ENCODE results near the gene COG2. TPM values are rescaled to one million over a fixed set of nuclear protein-coding genes. Genes with fewer than 3 reads are reported as not detected.

The COG2 gene
- total and polyA plus RNA-seq, 7 donors, result 17.5 to 31.2 (median 25.2) TPM

DNA sequence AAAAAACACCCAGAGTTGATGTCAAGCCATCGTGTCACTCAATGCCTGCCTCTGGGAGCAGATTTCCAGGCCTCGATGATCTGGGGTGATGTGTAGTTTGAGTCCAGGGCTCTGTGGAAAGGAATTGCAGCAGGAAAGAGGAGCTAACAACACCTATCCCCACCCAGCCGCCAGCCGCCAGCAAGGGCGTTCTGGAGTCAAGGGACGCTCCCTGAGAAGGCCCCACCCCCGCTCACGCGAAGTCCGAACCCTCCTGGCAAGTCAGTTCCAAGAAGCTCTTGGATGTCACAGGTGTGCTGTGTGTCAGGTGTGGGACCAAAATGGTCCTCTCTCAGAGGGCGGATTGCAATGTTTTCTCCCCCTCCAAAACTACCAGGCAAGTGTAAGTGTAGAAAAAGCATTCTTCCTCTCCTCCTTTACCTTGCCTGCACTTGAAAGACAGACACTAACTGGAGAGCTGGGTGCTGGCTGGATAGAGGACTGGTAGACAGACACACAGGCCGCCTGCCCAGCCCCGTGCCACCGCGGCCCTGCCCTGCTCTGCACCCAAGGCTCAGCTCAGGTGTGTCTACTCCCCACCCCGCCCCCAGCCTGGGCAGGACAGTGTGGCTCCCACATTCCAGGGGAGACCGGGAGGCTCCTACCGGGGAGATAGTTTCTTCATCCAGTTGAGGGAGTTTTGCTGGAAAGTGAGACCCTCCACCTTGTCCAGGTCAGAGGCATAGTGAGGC, 63.2 kb downstream of the COG2 start:
- H3K4me3 ChIP-seq, result no peak overlapping the region
- no peaks in the 10 kb centered on the region for H3K4me1 ChIP-seq
- WGBS, 2 donors, result 46 to 84% methylated on average over 18 of the region's 18 CpGs
- DNase-seq, result no peak
- no peaks in the 10 kb centered on the region for H3K9me3 ChIP-seq
- no peaks in the 10 kb centered on the region for H3K36me3 ChIP-seq
- no peak overlapping the region for H3K27ac ChIP-seq
- intact Hi-C loops (cut with DNase I), result no loop called here
- TF ChIP-seq POLR2AphosphoS5 (IDR thresholded peaks at IDR 0.05) (no peak), POLR2A (IDR thresholded peaks at IDR 0.05) (no peak), EP300 (IDR thresholded peaks at IDR 0.05) (no peak)
- TF ChIP-seq, protein P1, sequence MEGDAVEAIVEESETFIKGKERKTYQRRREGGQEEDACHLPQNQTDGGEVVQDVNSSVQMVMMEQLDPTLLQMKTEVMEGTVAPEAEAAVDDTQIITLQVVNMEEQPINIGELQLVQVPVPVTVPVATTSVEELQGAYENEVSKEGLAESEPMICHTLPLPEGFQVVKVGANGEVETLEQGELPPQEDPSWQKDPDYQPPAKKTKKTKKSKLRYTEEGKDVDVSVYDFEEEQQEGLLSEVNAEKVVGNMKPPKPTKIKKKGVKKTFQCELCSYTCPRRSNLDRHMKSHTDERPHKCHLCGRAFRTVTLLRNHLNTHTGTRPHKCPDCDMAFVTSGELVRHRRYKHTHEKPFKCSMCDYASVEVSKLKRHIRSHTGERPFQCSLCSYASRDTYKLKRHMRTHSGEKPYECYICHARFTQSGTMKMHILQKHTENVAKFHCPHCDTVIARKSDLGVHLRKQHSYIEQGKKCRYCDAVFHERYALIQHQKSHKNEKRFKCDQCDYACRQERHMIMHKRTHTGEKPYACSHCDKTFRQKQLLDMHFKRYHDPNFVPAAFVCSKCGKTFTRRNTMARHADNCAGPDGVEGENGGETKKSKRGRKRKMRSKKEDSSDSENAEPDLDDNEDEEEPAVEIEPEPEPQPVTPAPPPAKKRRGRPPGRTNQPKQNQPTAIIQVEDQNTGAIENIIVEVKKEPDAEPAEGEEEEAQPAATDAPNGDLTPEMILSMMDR (IDR thresholded peaks at IDR 0.05), result no peak
- no peaks in the 10 kb centered on the region for H3K27me3 ChIP-seq

DNA sequence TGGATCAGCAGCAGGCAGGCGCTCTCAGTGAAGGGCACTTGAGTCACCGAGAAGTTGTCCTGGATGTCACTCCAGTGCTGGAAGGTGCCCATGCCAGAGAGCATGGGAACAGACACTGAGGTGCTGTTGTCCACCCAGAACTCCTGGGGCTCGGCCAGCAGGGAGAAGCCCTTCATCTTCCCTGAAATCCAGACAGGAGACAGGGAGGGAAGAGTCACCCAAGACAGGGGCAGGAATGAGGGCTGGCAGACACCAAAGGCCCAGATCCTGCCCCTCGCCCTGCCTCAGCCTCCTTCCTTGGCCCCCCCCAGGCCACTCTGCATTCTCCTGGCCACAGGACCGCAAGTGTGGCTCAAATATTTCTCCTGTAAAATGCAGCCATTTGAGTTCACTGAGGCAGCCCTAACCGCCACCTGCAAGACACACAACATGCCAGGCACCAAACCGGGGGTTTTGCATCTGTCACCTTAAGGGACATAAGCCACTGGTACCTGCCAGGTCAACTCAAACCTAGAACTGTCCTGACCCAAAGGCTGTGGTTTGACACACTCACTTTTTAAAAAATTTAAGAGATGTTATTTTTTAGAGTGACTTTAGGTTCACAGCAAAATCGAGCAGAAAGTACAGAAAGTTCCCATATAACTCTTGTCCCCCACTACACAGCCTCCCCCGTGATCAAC, 63.9 kb downstream of the COG2 start:
- Histone ChIP-seq H3K9me3 (no peaks in the 10 kb centered on the region), H3K27me3 (no peaks in the 10 kb centered on the region), H3K4me3 (no peak overlapping the region), H3K36me3 (no peaks in the 10 kb centered on the region), H3K4me1 (no peaks in the 10 kb centered on the region), H3K27ac (no peak overlapping the region)
- no peak for DNase-seq
- intact Hi-C loops (cut with DNase I), result no loop called here
- WGBS, 2 donors, result 92% methylated on average over 9 of the region's 9 CpGs
- TF ChIP-seq POLR2A (IDR thresholded peaks at IDR 0.05) (no peak), POLR2AphosphoS5 (IDR thresholded peaks at IDR 0.05) (no peak)

DNA sequence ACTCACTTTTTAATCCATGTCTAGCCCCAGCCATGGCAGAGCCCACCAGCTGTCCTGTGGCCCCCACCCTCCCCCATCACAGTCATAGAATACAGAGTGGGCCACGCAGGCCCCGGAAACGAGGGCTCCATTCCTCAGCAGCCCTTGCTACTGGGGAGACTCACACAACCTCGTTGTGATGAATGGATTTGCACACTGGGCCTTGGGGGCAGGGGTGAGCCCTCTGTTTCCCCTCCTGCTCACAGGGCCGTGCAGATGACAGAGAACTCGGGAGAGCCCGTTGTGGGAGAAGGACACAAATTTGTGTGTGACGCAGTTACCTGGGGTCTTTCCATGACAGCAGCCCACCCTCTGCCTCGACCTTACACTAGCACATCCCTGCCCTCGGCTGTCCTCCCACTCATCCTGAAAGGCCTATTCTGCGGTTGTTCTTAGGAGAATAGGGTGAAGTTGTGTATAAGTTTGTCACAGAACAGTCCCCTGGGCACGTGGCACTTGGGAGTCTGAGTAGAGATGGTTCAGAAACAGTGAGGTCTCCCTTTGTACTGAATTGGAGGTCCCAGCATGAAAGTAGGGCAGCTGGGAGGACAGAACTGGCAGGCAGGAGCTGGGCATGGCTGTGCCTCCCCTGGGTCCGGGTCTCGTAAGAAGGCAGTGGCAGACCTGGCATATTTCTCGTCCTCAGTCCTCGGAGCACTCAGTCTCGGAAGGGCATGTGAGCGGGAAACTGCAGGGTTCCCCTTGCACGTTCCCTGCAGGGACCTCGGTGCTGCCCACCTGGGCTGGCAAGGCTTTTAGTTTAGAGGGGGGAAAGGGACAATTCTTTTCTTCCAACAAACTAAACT, 64.8 kb downstream of the COG2 start:
- H3K9me3 ChIP-seq, result no peaks in the 10 kb centered on the region
- H3K27me3 ChIP-seq, result no peaks in the 10 kb centered on the region
- H3K4me1 ChIP-seq, result no peaks in the 10 kb centered on the region
- no peak overlapping the region for H3K27ac ChIP-seq
- TF ChIP-seq, protein P1 (IDR thresholded peaks at IDR 0.05), result no peak
- TF ChIP-seq POLR2A (IDR thresholded peaks at IDR 0.05) (no peak), EP300 (IDR thresholded peaks at IDR 0.05) (no peak), POLR2AphosphoS5 (IDR thresholded peaks at IDR 0.05) (no peak)
- intact Hi-C loops (cut with DNase I), result no loop called here
- H3K36me3 ChIP-seq, result no peaks in the 10 kb centered on the region
- no peak for DNase-seq
- 92 to 93% methylated on average over 20 of the region's 20 CpGs for WGBS, 2 donors
- no peak overlapping the region for H3K4me3 ChIP-seq

DNA sequence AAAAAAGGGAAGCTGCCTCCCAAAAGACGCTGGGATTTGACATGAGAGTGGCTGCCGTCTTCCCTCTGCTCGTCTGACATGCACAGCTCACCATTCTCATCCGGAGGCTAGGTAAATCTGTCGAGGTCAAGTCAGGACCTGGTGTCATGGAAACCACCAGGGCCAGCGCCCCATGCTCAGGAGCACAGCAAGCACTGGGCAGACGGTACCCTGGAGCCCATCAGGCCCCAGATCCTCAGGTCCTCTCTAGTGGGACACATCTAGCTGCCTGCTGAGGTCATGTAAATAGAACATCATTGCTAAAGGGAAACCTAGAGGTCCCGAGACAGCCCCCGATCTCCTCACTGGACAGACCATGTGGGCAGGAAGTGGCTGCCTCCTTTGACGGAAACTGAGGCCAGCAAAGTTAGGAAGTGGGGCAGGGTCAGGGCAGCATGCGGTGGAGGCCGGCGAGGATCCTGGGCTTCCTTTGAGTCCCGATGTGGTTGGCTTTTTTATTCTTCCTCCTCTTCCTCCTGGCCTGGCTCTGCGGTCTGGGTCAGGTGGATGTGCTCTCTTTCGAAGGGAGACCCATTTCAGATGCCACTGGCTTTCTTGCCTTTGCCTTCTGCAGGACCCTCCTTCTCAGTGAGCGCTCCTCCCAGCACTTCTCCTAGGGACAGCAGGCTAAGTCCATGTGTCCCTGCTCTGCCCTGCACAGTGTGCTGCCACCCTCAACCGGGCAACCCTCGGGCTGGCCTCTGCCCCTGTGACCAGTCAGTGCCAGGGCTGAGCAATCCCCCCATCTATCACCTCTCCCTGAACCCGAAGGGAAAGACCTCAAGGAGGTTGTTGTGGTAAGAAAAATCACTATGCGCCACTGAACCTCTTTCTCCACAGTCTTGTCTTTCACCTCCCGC, 65.7 kb downstream of the COG2 start:
- no peaks in the 10 kb centered on the region for H3K9me3 ChIP-seq

More for the DNA sequence above, 65.7 kb downstream of the COG2 start:
- H3K4me3 ChIP-seq, result no peak overlapping the region
- no peak overlapping the region for H3K27ac ChIP-seq
- intact Hi-C loops (cut with DNase I), result no loop called here
- no peak for TF ChIP-seq POLR2AphosphoS5 (IDR thresholded peaks at IDR 0.05)
- no peak for TF ChIP-seq EP300 (IDR thresholded peaks at IDR 0.05)
- TF ChIP-seq, protein P1 (IDR thresholded peaks at IDR 0.05), result no peak
- TF ChIP-seq POLR2A (IDR thresholded peaks at IDR 0.05), result no peak
- WGBS, 2 donors, result 60 to 77% methylated on average over 22 of the region's 22 CpGs
- H3K27me3 ChIP-seq, result no peaks in the 10 kb centered on the region
- H3K4me1 ChIP-seq, result no peaks in the 10 kb centered on the region
- no peak for DNase-seq
- H3K36me3 ChIP-seq, result no peaks in the 10 kb centered on the region
